ENCODE data around the gene TCF25.

Gene TCF25

DNA sequence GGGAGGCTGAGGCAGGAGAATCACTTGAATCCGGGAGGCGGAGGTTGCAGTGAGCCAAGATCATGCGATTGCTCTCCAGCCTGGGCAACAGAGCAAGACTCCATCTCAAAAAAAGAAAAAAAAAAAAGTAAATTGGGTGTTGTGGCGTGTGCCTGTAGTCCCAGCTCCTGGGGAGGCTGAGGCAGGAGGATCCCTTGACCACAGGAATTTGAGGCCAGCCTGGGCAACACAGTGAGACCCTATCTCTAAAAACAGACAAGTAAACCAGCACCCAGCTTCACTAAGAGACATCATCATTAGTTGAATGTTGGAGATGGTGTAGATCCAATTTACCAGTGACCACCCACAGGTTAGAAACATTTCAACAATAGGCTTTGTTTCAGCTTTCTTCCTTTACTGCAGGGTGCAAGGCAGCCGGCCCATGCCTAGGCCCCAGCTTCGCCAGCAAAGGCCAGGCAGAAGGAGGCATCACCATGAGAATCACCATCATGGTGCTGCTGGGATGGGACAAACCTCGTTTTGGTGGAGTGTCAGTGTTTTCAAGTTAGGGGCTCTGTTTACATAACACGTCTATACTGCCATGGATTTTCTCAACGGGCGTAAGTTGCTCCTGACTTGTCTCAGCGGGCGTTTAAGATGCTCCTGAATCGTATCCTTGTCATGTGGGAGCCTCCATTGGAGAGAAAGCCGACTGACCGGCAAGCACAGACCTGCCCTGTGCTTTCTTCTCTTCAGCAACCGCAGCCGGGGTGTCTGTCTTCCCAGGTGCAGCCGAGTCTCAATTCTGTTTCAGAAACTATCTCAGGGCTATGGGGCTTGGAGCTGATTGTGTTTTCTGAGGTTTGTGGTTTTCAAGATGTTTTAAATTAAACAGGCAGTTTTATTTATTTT, 7.3 kb downstream of the TCF25 start:
- DNase-seq, result no peak

- no peak for DNase-seq
Observed at GRCh38 chr16:89881368-89881730, 8.0 kb downstream of the TCF25 start.

GRCh38 chr16:89883346-89884040, 10.1 kb downstream of the TCF25 start:
- no peak for DNase-seq

DNA sequence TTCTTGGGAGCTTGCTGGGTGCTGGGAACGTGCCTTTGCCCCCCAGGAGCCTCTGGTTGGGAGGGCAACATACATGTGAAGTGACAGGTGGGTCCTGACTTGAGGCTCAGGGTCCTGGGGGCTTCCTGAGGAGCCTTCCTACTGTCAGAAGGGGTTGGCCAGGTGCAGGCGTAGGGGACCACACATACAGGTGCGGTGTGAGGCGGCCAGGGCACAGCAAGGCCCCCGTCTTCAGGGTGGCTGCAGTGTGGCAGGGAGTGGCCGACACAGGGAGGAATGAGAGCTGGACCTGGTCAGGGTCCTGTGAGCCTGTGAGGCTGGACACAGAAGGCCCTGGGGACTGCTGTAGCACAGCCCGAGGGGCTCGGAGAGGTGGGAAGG, 10.6 kb downstream of the TCF25 start:
- DNase-seq, result no peak

GRCh38 chr16:89887243-89887642, 13.9 kb downstream of the TCF25 start:
- DNase-seq, result no peak

DNA sequence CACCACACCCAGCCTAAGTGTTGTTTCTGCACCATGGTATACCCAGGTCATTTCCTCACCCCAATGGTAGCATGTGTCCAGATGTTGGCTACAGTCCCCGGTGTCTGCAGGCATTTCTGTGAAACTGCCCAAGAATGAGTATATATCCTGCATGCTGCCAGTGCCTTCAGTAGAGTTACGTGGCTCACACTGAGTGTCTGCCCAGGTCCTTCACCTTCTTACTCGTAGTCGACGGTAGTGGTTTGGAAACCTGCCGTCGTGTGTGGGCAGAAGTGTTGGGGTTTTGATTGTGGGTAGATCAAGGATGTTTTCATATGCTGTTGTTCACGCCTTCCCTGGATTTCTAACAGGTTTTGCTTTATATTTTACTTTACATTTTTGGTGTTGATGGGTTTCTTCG, 16.8 kb downstream of the TCF25 start:
- no peak for DNase-seq

- DNase-seq, result no peak
Observed at GRCh38 chr16:89890886-89891657, 17.7 kb downstream of the TCF25 start.

DNA sequence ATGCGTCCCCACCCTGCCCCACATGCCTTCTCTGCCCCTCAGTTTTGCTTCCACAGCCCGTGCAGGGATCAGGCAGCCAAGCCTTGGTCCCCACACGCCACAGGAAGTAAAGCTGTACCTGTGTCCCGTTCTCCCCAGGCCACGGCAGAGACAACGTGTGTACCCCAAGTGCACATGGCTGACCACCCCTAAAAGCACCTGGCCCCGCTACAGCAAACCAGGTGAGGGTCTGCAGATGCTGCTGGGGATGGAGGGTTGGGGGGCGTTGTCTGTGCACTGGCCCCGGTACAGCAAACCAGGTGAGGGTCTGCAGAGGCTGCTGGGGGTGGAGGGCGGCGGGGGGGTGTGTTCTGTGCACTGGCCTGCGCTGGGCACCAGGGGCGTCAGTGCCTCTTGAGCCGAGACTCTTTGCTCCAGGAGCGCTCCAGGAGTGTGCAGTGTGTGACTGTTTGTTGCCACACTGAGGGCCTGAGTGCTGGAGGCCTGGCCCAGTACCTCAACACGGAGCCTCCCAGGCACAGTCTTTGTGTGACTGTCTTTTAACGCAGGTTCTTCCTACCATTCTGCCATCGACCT, 18.8 kb downstream of the TCF25 start:
- no peak for DNase-seq

GRCh38 chr16:89892635-89893034, 19.2 kb downstream of the TCF25 start:
- DNase-seq, result no peak

DNA sequence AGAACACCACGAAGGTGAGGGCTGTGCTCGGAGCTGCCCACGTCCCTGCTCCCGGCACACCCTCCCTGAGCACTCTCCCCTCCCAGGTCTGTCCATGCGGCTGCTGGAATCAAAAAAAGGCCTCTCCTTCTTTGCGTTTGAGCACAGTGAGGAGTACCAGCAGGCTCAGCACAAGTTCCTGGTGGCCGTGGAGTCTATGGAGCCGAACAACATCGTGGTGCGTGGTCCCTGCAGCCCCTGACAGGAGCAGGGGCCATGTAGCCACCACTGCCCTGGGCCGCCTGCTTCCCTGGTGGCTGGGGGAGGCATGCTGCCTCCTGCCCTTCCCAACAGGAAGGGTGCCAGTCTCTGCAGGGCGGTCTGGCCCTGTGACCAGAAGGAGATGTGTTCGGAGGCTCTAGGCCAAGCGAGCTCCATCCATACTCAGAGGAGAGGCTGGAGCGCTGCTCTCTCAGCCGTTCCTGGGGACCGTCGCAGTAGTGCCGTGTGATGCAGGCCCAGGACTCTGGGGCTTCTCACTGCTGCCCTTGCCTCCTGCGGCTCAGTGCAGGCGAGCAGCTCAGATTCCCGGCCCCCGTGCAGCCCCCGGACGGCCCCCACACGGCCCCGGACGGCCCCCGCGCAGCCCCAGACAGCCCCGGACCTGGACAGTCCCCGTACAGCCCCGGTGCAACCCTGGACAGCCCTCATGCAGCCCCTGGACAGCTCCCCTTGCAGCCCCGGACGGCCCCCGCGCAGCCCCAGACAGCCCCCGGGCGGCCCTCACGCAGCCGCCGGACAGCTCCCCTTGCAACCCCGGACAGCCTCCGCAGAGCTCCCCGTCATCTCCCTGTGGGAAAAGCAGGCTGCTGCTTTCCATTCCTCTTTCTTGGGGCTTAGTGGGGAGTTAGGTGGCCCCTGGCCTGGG, 20.5 kb downstream of the TCF25 start:
- no peak for DNase-seq

- no peak for DNase-seq
Observed at GRCh38 chr16:89895482-89896250, 22.3 kb downstream of the TCF25 start.

DNA sequence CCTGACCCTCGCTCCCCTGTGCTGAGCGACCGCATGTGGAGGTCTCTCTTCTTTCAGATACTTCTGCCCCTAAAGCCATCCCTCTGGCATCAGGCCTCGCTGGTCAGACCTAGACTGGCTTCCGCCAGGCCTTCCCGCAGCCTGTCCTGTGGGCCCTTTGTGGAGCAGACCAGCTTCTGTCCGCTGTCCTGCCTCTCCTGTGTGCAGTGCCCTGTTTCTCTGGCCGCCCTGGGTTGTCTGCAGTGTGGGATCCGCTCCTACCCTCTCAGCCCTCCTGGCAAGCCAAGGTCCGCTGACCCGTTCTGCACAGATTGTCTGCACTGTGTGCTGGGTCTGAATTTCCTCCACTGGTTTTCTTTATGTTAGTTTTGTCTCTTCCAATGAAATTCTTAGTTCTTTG, 23.8 kb downstream of the TCF25 start:
- no peak for DNase-seq

DNA sequence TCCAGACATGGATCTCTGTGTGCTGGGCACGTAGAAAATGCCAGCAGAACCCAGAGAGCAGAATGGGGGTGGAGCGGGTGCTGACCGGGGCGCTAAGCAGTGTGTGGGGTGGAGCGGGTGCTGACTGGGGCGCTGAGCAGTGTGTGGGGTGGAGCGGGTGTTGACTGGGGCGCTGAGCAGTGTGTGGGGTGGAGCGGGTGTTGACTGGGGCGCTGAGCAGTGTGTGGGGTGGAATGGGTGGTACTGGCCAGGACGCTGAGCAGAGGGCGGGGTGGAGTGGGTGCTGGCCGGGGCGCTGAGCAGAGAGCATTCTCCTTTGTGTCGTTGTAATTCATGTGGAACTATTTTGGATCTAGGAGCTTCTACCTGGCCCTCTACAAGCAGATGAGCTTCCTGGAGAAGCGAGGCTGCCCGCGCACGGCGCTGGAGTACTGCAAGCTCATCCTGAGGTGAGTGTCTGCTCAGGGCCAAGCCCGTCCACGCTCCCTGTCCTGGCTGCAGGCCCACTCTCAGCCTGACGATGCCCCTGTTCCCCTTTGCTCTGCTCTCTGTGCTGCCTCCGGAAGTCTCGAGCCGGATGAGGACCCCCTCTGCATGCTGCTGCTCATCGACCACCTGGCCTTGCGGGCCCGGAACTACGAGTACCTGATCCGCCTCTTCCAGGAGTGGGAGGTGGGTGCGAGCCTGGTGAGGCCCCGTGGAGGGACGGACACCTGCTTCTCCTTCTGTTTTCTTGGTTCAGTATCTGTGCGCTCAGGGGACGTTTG, 25.0 kb downstream of the TCF25 start:
- no peak for DNase-seq

DNA sequence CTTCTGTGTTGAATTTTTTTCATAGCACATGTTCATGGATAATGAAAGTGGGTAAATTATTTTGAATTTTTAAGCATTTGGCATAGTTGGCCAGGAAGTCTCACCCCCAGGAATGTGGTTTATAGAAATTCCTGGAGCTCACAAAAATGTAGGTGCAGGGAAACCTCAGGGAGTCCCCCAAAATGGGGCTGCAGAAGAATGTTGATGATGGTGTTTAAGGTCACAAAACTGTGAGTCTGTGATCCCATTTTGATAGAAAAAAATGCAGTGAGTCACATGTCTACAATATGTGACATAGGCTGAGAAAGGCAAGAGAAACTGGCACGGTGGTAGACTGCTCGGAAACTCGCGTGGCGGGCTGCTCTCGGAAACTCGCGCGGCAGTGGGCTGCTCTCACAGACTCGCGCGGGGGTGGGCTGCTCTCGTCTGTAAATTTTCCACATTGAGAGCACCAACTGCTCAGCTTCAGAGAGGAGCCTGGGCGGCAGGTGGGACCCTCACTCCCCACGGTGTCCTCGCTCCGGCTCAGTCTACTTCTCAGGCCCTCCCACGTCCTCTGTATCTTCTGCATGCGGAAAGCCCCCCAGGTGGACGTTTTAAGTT, 26.6 kb downstream of the TCF25 start:
- no peak for DNase-seq

DNA sequence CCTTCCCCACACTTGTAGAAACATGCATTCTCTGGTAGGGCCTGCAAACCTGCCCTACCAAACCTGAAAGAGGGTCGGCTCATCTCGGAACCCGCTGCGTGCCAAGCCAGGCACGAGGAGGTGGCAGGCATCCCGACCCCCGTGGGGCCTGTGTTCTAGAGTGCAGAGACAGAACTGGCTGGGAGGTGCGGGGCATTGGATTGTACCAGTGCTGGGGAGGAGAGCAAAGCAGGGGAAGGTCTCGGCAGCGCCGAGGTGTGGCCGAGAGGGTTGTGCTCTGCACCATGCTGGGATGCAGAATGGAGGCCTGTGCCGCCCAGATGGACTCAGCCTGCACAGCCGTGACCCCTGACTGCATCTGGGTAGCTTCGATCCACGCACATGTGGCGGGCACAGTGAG, 27.5 kb downstream of the TCF25 start:
- DNase-seq, result no peak

GRCh38 chr16:89902980-89903379, 29.6 kb downstream of the TCF25 start:
- DNase-seq, result no peak

DNA sequence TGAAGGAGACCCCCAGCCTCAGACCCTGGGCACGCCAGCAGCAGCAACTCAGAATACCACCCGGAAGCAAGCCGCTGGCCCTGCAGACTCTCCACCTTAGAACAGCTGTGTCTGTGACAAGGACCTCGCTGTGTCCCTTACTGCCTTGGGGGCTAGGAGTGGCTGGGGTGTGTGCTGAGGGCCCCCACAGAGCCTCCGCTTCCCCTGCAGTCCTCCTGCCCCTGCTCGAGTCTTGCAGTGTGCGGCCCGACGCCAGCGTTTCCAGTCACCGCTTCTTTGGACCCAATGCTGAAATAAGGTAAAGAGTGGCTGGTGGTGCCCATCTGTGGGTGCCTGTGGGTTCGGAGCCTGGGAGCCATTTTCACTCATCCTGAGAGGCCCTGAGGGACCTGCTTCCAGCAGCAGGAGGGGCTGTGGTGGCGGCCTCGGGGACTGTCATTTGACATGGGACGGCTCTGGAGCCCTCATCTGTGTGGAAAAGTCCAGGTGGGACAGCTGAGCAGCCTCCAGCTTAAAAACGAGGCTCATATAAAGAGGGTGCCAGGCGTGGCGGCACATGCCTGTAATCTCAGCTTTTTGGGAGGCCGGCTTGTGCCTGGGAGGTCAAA, 30.6 kb downstream of the TCF25 start:
- DNase-seq, result no peak

DNA sequence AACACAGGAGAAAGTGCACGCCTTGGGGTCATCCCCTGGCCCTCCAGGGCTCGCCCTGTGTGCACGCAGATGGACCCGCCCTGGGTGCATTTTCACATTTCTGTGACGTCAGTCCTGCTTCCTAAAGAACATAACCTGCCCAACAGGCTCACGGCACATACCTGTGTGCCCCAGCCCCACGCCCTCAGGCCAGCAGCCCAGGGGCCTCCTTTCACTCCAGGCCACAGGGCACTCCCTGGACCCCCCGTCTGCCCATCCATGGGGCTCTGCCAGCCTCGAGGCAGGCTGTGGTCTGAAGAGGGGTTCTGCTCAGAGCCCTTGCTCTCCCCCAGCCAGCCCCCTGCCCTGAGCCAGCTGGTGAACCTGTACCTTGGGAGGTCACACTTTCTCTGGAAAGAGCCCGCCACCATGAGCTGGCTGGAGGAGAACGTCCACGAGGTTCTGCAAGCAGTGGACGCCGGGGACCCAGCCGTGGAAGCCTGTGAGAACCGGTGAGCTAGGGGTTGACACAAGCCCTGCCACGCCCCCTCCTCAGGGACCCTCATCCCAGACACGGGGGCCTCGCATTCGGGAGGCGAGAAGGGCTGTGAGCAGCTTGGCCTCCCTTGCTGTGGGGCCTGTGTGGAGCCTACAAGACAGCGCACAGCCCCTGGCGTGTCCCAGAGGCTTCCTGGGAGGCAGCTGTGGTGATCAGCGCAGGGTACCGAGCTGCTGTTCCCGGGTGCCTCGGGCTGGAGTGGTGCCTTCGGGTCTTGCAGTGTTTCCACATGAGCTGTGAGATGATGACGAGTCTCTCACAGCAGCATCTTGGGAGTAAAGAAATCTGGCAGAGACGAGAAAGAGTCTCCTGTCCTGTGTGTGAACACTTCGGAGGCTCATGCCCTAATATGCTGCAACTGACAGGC, 31.5 kb downstream of the TCF25 start:
- no peak for DNase-seq

Measured in cerebellar nuclear complex (tissue), 1 donor.